Fibroblast of skin of right quadriceps (primary cell): ENCODE results near the gene DCST1.

ENCODE experiments used
- DNase-seq: peaks from one replicate; pipeline ENCODE4 v3.0.0-alpha.2; 2013

DCST1 gene

GRCh38 chr1:155092641-155093040, 59.0 kb downstream of the DCST1 start:
- DNase-seq: no peak

DNA sequence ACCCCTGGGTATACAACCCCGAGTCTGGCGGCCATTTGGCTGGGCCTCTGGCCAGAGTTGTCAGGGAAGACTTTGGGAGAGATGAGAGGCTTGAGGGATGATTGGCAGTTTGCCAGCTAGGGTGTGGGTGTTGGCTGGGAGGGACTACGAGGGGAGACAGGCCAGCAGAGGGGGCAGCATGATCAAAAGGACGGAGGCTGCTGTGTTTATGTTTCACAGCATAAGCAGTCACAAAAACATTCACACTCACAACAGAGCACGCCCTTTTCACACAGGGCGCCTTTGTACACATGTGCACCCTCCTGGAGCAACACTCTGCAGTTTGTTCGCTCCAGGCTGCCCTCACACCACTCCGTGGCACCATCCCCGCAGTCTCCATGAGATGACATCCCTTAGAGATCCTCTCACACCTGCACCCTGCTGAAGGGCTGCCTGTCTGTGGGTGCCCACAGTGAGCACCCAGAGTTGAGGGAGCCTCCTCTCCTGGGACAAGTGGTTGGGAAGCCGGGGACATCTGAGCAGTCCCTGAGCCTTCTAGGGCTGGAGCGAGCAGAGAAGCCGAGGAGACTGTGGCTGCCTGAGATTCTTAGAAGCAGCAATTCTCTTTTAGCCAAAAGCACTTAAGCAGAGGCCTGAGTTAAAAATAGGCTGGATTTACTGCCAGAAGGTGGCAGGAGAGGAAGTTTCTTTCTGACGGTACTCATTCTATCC, 60.4 kb downstream of the DCST1 start:
- peak; percentile 35 for DNase-seq

DNA sequence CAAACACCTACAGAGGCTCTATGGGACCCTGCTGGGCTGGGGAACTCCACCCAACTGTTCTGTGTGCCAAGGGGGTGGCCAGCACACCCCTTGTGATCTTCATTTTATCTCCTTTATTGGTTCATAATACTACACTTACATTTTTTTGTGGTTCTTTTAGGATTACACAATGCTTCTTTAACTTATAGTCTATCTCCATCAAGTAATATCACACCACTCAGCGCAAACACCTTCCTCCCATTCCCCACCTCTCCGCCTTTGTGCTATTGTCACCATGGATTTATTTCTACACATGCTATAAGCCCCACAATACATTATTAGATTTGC, 61.0 kb downstream of the DCST1 start:
- DNase-seq: no peak

DNA sequence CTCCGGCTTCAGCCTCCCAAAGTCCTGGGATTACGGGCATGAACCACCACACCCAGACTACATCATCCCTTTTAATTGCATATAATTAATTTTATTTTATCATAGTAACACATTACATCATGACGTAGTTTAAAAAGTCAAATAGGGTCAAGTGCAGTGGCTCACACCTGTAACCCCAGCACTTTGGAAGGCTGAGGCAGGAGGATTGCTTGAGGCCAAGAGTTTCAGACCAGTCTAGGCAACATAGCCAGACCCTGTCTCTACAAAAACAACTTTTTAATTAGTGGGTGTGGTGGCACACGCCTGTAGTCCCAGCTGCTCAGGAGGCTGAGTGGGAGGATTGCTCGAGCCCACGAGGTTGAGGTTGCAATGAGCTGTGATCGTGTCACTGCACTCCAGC, 65.7 kb downstream of the DCST1 start:
- DNase-seq: no peak
